HG03196 (cell line): ENCODE measurements around the gene TBX20.
"Not testable (repeated sequence)": the region's sequence is repeated elsewhere in the genome, so short reads cannot be mapped to it uniquely, and the experiment has no call there.

Experiments
- ATAC-seq: cut with Tn5 transposase; IDR thresholded peaks from one replicate; pipeline ENCODE4 v1.9.1; 2021; ENCODE audit not compliant: unreplicated experiment

The TBX20 gene

DNA sequence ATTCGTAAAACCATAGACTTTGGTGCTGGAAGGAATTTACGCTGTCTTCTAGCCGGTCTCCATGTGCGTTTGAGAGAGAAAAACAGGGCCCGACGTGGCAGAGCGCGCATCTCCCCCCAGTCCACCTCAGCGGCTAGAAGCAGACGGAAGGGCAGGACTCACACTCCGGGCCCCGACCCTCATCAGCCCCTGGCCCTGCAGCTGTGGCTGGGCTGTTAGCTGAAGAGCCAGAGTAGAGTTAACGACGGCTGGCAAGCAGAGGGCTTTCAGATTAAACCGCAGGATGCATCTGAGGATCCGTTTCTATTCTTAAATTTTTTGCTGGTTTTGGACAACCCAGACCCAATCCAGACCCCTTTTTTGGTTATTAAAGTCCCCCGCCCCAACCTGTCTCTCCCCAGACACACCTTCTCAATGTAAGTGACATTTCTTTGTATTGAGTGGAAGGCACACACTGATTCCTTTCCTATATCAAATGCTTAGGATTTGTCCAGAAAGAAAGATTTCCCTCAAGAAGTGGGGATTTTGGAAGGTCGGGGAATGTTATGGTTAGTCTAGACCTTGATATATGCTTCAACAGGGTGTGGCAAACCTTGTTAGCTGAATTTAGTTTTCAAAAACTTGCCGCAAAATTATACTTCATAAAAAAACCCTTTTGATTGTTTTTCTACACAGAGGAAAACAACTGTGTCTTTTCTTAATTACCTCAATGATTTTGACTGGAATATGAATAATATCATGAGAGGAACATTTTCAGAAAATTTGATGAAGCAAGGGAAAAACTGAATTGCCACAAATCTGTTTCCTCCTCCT lies 1.7 kb upstream of the TBX20 start:
- no peak for ATAC-seq

DNA sequence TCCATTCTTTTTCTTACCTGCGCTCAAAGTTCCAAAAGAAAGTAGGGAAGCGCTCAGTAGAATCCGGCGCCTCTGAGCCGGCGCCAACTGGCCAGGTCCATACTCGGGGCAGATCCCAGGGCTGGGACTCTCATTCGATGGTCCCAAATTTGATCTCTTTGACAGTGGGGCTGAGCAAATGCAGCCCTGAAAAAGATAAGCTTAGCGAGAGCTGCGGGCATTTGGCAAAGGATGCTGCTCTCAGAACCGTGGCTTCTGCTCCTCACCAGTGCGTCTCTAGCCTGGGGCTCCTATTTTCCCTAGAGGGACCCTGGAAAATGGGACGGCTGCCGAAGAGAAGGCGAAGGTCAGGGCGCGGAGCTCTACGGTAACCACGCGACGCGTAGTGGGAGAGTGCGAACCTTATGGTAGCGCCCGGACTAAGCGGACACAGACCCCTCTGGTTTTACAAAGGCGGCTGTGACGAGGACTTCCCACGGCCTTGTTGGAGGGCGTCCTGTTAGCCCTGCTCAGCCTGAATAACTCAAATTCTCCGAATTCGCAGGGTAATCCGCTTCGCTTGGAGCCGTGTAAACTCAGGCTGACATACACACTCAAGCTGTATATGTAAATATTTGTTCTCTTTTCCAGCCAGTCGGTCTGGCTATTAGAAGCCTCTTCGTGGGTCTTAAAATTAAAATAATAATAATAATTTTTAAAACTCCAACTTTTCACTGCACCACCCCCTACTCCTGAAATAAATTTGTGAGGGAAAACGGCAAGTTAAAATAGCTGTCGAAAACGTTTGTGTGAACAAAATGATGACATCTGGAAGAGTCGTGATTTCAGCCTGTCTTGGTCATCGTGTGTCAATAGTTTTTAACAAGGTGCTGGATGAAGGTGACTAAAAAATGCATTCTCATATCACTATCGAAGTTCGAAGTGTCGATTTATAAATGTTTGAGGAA lies 869 bp upstream of the TBX20 start:
- ATAC-seq = no peak

DNA sequence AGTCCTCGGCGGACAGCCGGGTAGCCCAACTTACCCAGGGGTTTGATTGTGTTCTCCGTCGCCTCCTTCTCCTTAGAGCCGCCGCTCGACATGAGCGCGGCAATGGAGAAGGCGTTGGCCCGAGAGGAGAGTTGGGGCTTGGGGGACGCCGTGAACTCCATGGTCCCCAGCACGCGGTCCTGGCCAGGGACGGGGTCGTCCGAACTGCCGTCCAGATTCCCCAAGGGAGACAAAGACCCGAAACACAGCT lies 515 bp downstream of the TBX20 start:
- no peak for ATAC-seq

DNA sequence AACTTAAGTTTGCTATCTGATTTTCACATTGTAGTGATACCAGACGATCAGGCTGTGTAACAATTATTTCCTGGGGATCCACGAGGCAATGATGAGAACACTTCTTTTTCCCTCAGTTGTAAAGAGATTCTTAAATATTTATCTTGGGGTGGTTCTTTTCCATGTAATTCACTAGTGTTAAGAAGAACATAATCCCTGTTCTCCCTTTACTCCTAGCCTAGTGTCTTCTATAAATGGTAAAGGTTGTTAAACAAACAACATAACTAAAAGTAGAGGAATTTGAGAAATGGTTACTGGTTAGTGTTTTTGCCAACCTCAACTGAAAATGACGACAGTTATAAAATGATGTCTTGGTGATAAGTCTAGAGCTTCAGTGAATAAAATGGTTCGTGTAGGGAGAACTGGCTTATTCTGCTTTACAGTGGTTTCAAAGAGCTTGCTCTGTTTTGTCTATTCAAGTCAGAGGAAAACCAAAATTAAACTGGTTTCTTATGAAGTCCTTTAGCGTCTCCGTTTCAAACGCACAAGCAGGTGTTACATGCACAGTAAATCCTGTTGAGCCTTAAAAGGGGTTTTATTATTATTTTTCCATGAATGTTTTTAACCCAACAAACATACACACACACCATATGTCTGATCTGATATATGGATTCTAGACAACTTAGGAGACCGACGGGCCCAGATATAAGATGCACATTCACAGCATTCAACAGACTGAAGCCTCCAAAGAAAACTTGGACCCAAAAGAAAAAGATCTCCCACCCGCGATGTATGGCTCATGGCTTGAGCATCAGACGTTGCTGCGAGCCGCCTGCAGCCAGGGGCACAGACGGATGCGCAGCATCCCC lies 1.1 kb downstream of the TBX20 start:
- no peak for ATAC-seq

DNA sequence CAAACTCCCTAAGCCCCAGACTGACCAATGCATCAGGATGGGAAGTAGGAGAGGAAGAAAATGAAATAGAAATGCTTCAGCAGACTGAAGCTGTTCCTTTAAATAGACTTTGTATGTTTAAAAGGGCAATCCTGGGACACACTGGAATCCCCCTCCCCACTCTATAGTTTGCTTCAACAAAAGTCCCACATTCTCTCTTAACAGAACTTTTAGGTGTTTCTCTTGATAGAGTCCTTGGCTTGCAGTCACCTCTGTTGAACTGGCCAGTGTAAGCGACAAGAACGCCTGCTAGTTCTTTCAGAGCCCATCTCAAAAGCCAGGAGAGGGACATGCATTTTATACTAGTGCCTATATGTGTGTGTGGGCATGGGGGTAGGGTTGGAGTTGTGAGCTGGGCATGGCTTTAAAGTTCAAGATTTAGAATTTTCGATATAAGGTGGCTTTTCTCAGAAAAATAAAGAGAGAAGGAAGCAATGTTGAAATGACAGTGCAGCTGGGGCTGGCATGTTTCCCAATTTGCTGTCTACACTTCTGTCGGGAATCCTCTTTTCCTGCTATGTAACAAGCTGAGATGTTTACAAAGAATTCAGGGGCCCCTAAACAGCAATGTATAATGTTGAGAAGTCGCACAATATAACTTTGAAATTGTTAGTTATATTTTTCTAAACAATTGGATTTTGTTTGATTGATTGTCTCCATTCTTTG lies 2.1 kb downstream of the TBX20 start:
- no peak for ATAC-seq

DNA sequence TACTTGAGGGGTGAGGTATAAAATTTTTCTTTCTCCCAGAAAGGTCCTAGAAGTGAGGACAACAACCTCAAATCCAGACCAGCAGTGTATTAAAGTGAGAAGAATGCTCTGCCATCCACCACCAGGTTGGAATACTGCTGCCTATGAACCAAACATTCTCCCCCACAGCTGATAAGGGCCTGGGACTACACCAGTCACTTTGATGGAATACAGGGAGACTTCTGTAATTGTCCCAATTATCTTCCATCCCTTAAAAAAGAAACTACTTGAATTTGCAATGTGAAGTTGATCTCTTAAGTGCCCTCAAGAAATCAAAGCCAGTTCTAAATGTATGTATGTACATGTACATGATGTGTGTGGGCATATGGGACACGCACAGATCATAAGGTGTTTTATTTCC lies 3.0 kb downstream of the TBX20 start:
- no peak for ATAC-seq

DNA sequence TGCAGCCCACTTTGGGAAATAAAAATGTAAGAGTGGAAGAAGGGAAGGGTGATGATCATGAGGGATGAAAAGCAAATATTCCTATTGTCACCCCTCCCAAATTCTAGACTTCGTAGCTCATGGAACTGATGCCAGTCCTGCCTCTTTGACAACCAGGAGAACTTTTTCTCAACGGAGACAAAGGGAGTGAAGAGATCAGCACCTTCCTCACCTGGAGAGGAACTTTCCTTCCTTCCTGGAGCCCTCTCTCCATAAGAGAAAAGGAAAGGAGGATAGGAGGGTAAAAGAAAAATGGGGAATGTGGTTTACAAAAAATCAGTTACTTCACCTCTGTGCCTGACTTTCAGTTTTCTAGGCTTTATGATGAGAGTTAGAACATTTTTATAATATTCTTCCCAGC lies 3.4 kb downstream of the TBX20 start:
- no peak for ATAC-seq

DNA sequence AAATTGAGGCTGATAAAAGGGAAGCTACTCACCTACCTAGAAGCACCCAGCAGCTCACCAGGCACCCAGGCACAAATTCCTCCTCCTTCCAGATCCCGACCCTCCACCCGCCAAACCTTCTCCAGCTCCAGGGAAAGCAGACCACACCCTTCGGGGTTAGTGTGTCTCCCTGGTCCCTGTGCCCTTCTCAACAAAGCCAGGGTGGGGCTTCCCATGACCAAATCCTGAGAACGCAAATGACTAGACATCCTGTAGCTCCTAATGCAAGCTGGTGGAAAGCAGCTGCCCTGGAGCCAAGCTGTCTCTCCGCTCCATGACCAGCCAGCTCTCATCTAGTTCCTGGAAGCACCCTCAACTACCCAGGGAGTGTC lies 4.4 kb downstream of the TBX20 start:
- ATAC-seq = no peak

DNA sequence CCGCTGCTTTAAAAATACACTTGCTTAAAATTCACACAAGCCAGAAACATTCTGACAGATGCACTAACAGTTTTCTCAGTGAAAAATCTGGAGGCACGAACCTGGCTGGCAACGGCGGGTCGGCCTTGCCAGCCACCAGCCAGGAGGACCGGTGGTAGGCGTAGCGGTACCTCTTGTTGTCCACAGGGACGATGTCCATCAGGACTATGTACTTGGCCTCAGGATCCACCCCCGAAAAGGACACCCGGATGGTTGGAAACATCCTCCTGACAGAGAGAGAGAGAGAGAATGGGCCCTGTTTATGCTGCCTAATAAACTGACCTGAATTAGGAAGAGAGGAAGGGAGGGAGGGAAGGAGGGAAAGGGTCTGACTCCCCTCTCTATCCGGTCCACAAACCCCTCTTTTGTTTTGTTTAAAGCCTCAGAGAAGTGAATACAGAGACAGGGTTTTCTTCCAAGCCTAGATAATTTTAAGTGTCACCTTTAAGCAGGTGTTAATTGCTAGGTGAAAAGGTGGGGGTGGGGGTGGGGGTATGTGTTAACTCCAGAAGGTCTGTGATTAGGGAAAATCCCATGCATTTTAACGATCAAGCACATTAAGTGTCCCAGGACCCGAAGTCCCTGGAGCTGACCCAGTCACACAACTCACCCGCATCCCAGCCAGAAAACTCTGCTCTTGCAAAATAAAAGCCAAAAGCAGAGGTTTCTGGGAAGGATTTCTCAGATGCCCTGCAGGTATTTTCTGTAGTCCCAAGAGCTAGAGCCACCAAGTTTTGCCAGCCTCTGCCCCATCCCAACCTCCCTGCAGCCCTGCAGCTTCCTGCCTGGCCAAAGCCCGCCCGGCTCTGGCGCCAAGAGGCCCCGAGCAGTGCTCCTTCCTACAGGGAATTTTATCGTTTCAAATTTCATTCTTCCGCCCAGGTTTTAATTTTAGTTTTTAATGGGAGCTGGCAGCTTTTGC lies 5.0 kb downstream of the TBX20 start:
- no peak for ATAC-seq

DNA sequence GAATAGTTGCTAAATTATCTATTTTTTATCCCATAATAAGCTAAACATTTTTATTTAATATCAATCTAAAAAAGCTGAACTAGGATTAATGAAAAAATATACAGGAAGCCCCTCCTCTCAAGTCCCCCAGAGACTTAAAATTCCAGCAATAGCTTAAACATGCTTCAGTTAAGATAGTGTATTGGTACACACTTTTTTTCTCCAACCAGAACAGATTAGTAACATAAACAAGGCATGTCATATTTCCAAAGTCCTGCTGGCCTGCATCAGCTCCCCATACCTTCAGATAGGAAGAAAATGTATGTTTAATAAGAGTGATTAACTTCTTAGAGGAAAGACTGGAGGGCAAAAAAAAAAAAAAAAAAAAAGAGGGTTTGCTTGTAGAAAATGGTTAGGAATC lies 7.1 kb downstream of the TBX20 start:
- ATAC-seq = no peak

DNA sequence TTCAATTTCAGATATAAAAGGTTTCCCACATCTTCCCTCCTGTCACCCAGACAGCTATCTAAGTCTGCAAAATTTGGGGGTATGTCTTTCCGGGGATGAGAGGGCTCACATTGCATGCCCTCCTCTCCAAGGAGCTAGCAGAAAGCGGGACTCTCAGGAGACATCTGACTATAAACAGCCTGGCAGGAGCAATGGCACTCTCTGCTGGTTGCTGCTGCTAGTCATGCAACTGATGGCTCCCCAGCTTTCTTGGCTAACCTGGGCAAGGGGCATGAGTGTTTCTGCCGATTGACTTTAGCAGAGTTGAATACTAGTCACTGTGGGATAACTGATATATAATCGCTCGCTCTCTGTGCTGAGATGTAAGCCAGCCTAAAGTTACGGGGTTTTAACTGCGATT lies 12.0 kb downstream of the TBX20 start:
- ATAC-seq = no peak

DNA sequence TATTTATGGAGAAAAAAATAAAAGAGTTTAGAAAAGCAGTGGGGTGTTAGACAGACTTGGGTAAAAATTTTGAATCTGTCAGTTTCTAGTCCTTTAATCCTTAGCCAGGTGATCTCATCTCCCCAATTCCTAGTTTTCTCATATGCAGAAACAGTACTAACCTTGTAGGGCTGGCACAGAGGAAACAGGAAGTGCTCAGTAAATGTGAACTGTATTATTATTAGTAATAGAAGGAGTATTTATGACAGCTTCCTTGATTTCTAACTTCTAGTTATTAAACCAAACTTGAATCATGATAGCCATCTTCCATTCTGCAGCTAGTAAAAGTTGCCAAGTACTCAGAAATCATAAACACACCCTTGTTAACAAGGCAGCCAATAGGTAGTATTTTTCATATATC lies 12.5 kb downstream of the TBX20 start:
- no peak for ATAC-seq

DNA sequence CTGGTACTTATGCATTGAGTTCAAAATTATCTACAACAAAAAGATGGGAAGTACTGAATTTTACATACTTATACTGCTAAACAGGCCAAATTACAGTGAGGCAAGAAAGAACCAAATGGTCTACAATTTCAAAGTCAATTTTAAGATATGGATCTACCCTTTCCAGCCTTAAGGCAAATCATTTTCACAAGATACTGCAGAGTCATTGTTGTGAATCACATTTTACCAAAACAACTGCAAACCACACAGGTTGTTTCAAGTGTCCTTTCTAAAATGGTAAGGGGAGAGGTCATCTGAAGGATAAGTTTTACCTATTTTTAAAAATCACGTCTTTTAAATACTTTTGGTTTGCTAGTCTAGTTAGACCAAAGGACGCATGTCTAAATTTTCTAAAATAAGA lies 12.9 kb downstream of the TBX20 start:
- ATAC-seq = not testable (repeated sequence)

DNA sequence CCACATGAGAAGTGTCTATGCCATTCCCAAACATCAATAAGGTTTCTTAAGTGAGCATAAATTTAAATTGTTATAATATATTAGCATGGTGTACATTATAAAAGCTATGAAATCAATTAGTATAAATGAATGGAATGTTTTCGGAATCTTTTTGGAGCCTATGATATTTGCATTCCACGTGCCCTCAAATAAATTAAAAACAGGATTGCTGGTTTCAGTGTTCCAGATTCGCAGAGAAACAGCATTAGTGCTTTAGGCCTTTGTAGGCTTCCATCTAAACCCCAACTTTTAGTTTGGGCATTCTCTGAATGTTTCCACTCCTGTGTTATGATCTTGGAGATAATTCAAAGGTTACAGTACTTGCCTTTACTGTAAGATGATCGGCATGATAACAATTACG lies 15.4 kb downstream of the TBX20 start:
- not testable (repeated sequence) for ATAC-seq

DNA sequence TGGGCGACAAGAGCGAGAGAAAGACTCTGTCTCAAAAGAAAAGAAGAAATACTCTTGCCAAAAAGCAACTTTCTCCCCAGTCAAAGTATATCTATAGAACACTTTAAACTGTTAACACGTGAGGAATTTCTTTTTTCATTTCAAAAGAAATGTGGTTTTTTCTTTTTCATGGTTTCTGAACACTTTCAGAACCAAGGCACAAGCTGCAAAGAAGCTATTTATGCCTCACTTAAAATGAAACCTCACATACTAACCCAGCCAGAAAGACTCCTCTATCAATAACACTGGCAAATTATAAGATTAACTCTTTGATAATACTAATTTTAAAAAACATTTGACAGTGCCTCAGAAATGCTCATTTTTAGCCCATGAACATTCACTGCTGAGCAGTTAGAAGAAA lies 20.9 kb downstream of the TBX20 start:
- no peak for ATAC-seq

DNA sequence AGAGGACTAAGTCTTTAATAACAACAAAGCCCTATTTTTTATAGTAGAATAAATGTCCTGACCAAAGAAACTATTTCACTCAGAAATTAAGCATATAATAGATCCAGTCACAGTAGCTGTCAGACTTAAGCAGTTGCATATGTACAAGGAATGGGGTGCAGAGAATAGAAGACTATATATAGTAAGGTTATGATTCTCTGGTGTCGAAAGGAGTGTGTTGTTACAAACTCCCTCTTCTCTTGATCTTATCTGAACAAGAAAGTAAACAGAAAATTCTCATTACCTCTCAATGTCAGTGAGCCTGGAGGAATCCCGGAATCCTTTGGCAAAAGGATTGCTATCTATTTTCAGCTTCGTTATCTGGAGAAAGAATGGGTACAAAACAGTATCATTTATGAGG lies 22.7 kb downstream of the TBX20 start:
- not testable (repeated sequence) for ATAC-seq

DNA sequence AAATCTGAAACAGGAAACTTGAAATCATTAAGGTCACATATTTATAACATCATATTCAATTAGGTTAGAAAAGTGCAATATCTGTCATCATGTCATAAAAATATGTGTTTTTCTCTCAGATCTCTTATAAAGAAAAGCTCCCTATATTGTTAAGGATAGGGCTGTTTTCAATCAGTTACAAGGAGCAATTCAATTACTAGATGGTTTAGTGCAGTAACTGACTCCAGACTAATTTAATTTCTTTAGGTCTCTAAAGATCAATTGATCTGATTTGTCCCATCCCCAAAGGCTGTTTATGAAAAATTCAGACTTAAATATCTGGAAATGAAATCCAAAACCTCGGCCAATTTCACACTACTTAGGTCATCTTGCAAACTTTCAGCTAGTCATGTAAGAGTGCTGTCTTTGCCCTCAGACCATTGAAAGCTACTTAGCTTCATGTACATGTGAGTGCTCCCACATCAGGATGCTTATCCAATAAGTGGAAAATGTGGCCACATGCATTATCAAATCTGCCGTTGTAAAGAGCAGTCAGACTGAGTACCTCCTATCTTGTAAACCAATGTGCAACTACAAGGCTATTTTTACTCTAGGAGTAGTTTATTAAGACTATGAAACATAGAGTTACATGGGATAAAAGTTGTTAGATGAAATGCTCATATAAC lies 24.7 kb downstream of the TBX20 start:
- not testable (repeated sequence) for ATAC-seq

DNA sequence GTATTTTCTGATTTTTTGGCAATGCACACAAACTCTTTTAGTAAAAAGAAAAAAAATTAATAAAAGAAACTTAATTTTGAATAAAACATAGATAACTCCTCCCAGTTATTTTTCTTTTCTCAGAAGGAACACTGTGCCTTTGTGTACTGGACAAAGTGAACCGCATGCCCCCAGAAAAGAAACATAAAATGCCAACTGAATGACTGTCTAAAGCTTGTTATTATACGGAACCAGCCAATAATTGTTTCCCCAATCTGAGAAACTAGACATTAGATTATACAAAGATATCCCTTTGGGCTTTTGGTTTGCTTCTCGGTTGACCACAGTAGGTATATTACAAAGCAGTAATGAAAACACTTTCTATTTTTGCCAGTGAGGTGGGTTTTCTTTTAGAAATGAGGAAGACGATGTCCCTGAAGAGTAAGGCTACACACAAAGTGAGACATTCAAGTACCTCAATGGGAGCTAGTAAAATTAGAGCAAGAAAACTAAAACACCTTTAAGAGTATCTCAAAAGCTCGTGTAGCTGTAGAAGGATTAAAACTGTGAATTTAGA lies 25.3 kb downstream of the TBX20 start:
- not testable (repeated sequence) for ATAC-seq

DNA sequence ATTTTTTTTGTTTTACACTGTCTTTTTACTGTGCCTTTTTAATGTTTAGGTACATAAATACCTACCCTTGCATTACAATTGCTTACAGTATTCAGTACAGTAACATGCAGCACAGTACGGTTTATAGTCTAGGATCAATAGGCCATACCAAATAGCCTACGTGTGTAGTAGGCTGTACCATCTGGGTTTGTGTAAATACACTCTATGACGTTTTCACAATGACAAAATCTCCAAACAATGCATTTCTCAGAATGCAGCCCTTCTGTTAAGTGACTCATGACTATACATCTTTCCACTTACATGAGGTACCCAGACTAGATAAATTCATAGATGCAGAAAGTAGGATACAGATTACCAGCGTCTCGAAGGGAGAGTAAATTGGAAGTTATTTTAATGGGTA lies 26.5 kb downstream of the TBX20 start:
- ATAC-seq = not testable (repeated sequence)
